Effector memory CD4-positive, alpha-beta T cell (primary cell): ENCODE data around the gene GINS1.
"Not testable (repeated sequence)": the region's sequence is repeated elsewhere in the genome, so short reads cannot be mapped to it uniquely, and the experiment has no call there.

Experiments used
- DNase-seq, 3 donors: peaks; one replicate each; pipeline ENCODE4 v3.0.0-alpha.2; 2020
- H3K27ac ChIP-seq: 2 replicates; pipeline ENCODE4 v1.7.0; 2013; ENCODE audit warnings: mild to moderate bottlenecking, low read length, moderate library complexity; ENCODE audit not compliant: insufficient read depth, poor library complexity, severe bottlenecking
- H3K27me3 ChIP-seq: replicated peaks from 2 replicates; pipeline ENCODE4 v1.7.0; 2013; ENCODE audit warnings: mild to moderate bottlenecking, low read length; ENCODE audit not compliant: insufficient read depth, control insufficient read depth, poor library complexity, severe bottlenecking
- H3K36me3 ChIP-seq: 2 replicates; pipeline ENCODE4 v1.7.0; 2013; ENCODE audit warnings: mild to moderate bottlenecking, low read length, moderate library complexity; ENCODE audit not compliant: control insufficient read depth, insufficient read depth
- H3K4me1 ChIP-seq: 2 replicates; pipeline ENCODE4 v1.7.0; 2013; ENCODE audit warnings: low read length, mild to moderate bottlenecking; ENCODE audit not compliant: control insufficient read depth, insufficient read depth, poor library complexity, severe bottlenecking
- H3K4me3 ChIP-seq: 2 replicates; pipeline ENCODE4 v1.7.0; 2013; ENCODE audit warnings: low read length, low read depth, mild to moderate bottlenecking; ENCODE audit not compliant: insufficient read depth, poor library complexity, severe bottlenecking
- H3K9me3 ChIP-seq: 2 replicates; pipeline ENCODE4 v1.7.0; 2013; ENCODE audit warnings: mild to moderate bottlenecking, low read length, moderate library complexity; ENCODE audit not compliant: control insufficient read depth

Gene GINS1

DNA sequence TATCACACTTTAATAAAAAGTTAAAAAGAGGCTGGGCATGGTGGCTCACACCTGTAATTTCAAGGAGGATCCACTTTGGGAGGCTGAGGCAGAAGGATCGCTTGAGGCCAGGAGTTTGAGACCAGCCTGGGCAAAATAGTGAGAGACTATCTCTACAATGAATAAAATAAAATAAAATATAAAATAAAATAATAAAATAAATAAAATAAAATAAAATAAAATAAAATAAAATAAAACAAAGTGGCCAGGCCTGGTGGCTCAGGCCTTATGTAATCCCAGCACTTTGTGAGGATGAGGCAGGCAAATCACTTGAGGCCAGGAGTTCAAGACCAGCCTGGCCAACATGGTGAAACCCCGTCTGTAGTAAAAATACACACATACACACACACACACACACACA is 65.8 kb downstream of the GINS1 start:
- not testable (repeated sequence) for H3K36me3 ChIP-seq, H3K4me3 ChIP-seq, H3K27me3 ChIP-seq, DNase-seq, H3K9me3 ChIP-seq, H3K27ac ChIP-seq, H3K4me1 ChIP-seq

DNA sequence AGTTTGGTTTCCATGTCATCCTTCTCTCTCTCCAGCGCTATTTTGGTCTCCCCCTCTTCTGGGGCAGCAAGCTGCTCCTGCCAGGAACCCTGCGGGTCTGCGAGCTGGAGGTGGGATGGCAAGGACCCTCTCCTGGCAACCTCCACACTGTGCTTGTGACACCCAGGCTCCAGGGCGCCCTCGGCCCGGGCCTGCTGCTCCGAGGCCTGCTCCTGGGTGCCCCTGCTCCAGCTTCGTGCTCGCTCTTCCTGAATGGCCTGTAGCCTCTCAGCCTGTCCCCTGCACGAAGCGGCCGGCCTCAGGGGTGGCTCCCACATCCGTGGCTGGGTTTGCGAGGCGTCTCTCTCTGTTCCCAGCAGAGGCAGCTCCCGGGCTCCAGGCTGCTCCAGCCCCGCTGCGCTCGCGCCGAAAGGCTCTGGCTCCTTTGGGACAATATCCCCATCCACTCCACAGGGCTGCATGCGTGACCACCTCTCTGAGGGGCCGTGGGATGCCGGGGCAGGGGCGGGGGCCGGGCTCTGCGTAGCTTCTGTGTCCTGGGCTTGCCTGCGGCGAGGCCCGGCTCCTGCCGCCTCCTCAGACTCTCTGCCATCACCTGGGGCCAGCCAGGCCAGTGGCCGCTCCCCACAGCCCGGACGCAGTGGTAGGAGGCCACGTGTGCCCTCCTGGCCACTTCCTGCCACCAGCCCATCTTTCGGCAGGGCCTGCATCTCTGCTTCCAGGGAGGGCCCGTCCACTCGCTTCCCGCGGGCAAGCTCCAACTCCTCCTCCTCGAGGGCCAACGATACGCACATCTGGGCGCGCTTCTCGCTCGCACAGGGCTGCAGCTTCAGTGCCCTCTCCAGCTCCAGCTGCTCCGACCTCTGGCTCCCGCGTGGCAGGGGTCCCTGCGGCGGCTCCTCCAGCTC is 68.9 kb downstream of the GINS1 start:
- Histone ChIP-seq H3K9me3 (no peaks in the 10 kb centered on the region), H3K36me3 (no peaks in the 10 kb centered on the region), H3K4me3 (no peak overlapping the region), H3K27me3 (no peaks in the 10 kb centered on the region), H3K27ac (no peak overlapping the region), H3K4me1 (no peaks in the 10 kb centered on the region)
- DNase-seq = no peak

- no peak overlapping the region for H3K4me3 ChIP-seq
- no peaks in the 10 kb centered on the region for H3K36me3 ChIP-seq
- H3K27me3 ChIP-seq = no peaks in the 10 kb centered on the region
- no peak overlapping the region for H3K27ac ChIP-seq
- no peaks in the 10 kb centered on the region for H3K9me3 ChIP-seq
- no peaks in the 10 kb centered on the region for H3K4me1 ChIP-seq
- no peak for DNase-seq
Observed at GRCh38 chr20:25477014-25477882, 69.8 kb downstream of the GINS1 start.

GRCh38 chr20:25478889-25479568 is 71.6 kb downstream of the GINS1 start:
- H3K27me3 ChIP-seq = no peaks in the 10 kb centered on the region
- H3K9me3 ChIP-seq = no peaks in the 10 kb centered on the region
- no peaks in the 10 kb centered on the region for H3K4me1 ChIP-seq
- no peaks in the 10 kb centered on the region for H3K36me3 ChIP-seq
- no peak for DNase-seq
- H3K27ac ChIP-seq = no peak overlapping the region
- H3K4me3 ChIP-seq = no peak overlapping the region

DNA sequence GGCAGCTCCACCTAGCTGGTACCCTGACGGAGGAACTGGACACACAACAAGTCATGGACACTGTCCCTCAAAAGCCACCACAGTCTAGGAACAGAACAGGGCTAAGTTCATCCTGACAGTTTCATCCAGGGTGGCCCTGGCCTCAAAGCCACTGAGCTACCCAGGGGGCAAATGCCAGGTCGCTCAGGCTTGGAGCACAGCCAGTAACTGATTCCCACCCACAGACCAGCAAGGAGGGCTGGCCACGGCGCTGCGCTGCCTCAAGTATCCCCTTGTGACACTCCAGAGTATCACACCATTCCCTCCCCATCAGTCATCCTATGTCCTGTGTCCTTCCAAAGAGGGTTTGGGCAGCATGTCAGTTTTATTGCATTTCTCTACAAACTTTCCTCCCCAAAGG is 72.2 kb downstream of the GINS1 start:
- Histone ChIP-seq H3K36me3 (no peaks in the 10 kb centered on the region), H3K27me3 (no peaks in the 10 kb centered on the region), H3K4me1 (no peaks in the 10 kb centered on the region), H3K9me3 (no peaks in the 10 kb centered on the region), H3K4me3 (no peak overlapping the region), H3K27ac (no peak overlapping the region)
- no peak for DNase-seq

- Histone ChIP-seq H3K4me1 (peaks cover 4% of the 10 kb centered on the region), H3K27me3 (no peaks in the 10 kb centered on the region), H3K9me3 (no peaks in the 10 kb centered on the region), H3K4me3 (no peak overlapping the region), H3K36me3 (no peaks in the 10 kb centered on the region), H3K27ac (no peak overlapping the region)
- DNase-seq = no peak
Observed at GRCh38 chr20:25480156-25480555, 72.7 kb downstream of the GINS1 start.

GRCh38 chr20:25480797-25481196 is 73.3 kb downstream of the GINS1 start:
- Histone ChIP-seq H3K4me3 (no peak overlapping the region), H3K27me3 (no peaks in the 10 kb centered on the region), H3K27ac (no peak overlapping the region), H3K9me3 (no peaks in the 10 kb centered on the region), H3K36me3 (no peaks in the 10 kb centered on the region), H3K4me1 (peaks cover 7% of the 10 kb centered on the region)
- no peak for DNase-seq

- no peaks in the 10 kb centered on the region for H3K27me3 ChIP-seq
Observed at GRCh38 chr20:25481235-25481917, 73.9 kb downstream of the GINS1 start.

GRCh38 chr20:25481918-25482253 is 74.4 kb downstream of the GINS1 start:
- H3K27ac ChIP-seq = no peak overlapping the region
- DNase-seq = no peak
- H3K4me1 ChIP-seq = peaks cover 10% of the 10 kb centered on the region
- H3K36me3 ChIP-seq = no peaks in the 10 kb centered on the region
- no peaks in the 10 kb centered on the region for H3K27me3 ChIP-seq
- no peaks in the 10 kb centered on the region for H3K9me3 ChIP-seq
- no peak overlapping the region for H3K4me3 ChIP-seq

More at GRCh38 chr20:25481235-25481917, 73.9 kb downstream of the GINS1 start:
- Histone ChIP-seq H3K4me3 (no peak overlapping the region), H3K27ac (no peak overlapping the region), H3K9me3 (no peaks in the 10 kb centered on the region), H3K36me3 (no peaks in the 10 kb centered on the region), H3K4me1 (peaks cover 10% of the 10 kb centered on the region)
- DNase-seq = no peak
